HepG2 (cell line): ENCODE results near the gene FKBP8.

Source experiments
- BRCA1 ChIP-seq: sonication (generic); formaldehyde crosslinking; IDR thresholded peaks from 2 replicates; pipeline ENCODE4 v1.4.0; 2020; ENCODE audit warnings: missing genetic modification reagents
- ERF ChIP-seq: IDR thresholded peaks from 2 replicates; pipeline ENCODE4 v1.6.1; 2018; ENCODE audit warnings: missing biosample characterization, missing genetic modification reagents
- FOSL1 ChIP-seq: sonication (generic); formaldehyde crosslinking; IDR thresholded peaks from 2 replicates; pipeline ENCODE4 v1.9.0; 2021; ENCODE audit warnings: missing genetic modification reagents, borderline replicate concordance
- FOXA1 ChIP-seq, 2 experiments: fragments of 450-650 bp in 1 of 2; sonication (generic) in 1 of 2; formaldehyde crosslinking in 1 of 2; IDR thresholded peaks; 2 replicates each; pipeline versions ENCODE4 v1.4.0 to v1.6.1; 2016 to 2020; ENCODE audit warnings: missing genetic modification reagents in 1 of 2
- PATZ1 ChIP-seq: sonication (generic); formaldehyde crosslinking; IDR thresholded peaks from 2 replicates; pipeline ENCODE4 v1.4.0; 2020; ENCODE audit warnings: missing genetic modification reagents
- TAF1 ChIP-seq: sonication (generic); formaldehyde crosslinking; IDR thresholded peaks from 2 replicates; pipeline ENCODE4 v1.4.0; 2020; ENCODE audit warnings: missing genetic modification reagents
- TCF7 ChIP-seq: sonication (generic); IDR thresholded peaks from 2 replicates; pipeline ENCODE4 v1.6.1; 2016; ENCODE audit warnings: antibody characterized with exemption, low read depth
- ZBTB21 ChIP-seq: sonication (generic); formaldehyde crosslinking; IDR thresholded peaks from 2 replicates; pipeline ENCODE4 v1.4.0; 2020; ENCODE audit warnings: missing genetic modification reagents

- no peak for TF ChIP-seq TCF7
- no peak for TF ChIP-seq TAF1 (CRISPR knock-in tag)
- no peak for TF ChIP-seq PATZ1 (CRISPR knock-in tag)
- no peak for TF ChIP-seq ZBTB21 (CRISPR knock-in tag)
- TF ChIP-seq FOSL1 (CRISPR knock-in tag): no peak
- TF ChIP-seq ERF: no peak
- no peak for TF ChIP-seq BRCA1
- TF ChIP-seq FOXA1 (IDR thresholded peaks at IDR 0.05): no peak
- no peak for TF ChIP-seq FOXA1 (CRISPR knock-in tag; IDR thresholded peaks at IDR 0.05)
These were observed 33.0 kb upstream of the FKBP8 start for GRCh38 chr19:18576383-18576782.
